WTC11 (cell line): ENCODE results near the gene CDK5R2.

Experiments used
- ZNF232 ChIP-seq: sonication (generic); formaldehyde crosslinking; IDR thresholded peaks from 2 replicates; pipeline ENCODE4 v1.8.0; 2022; ENCODE audit warnings: mild to moderate bottlenecking, missing genetic modification reagents
- TF ChIP-seq, protein P1 (sequence below): fragments of 200-600 bp; IDR thresholded peaks from 2 replicates; pipeline ENCODE4 v1.8.0; 2022; ENCODE audit warnings: antibody characterized with exemption
- TF ChIP-seq, protein P2 (sequence below): sonication (generic); formaldehyde crosslinking; IDR thresholded peaks from 2 replicates; pipeline ENCODE4 v1.8.0; 2022; ENCODE audit warnings: mild to moderate bottlenecking, missing genetic modification reagents
- TF ChIP-seq, protein P3 (sequence below): sonication (generic); formaldehyde crosslinking; IDR thresholded peaks from 2 replicates; pipeline ENCODE4 v1.8.1; 2023; ENCODE audit warnings: mild to moderate bottlenecking, missing genetic modification reagents, moderate library complexity
- TF ChIP-seq, protein P4 (sequence below): sonication (generic); formaldehyde crosslinking; IDR thresholded peaks from 2 replicates; pipeline ENCODE4 v1.8.1; 2023; ENCODE audit warnings: mild to moderate bottlenecking, moderate library complexity, missing genetic modification reagents
- TF ChIP-seq, protein P5 (sequence below): fragments of 250-450 bp; sonication (Bioruptor Pico); IDR thresholded peaks from 2 replicates; pipeline ENCODE4 v1.9.0; 2021; ENCODE audit warnings: moderate library complexity, mild to moderate bottlenecking, inconsistent platforms, borderline replicate concordance

DNA sequence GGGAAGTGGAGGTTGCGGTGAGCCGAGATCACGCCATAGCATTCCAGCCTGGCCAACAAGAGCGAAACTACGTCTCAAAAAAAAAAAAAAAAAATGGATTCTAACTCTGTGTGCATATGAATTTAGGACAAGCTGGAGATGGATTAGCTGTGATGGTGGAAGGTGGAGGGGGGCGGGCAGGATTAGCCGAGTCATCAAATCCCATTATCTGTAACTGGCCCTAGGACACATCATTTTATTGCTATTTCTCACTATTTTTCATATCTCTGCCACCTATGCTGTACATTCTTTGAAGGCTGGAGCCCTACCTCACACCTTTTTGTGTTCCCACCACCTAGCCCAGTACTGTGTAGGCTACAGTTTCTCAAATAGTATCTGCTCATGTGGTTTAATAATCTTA lies 7.3 kb upstream of the CDK5R2 start:
- TF ChIP-seq, protein P1, sequence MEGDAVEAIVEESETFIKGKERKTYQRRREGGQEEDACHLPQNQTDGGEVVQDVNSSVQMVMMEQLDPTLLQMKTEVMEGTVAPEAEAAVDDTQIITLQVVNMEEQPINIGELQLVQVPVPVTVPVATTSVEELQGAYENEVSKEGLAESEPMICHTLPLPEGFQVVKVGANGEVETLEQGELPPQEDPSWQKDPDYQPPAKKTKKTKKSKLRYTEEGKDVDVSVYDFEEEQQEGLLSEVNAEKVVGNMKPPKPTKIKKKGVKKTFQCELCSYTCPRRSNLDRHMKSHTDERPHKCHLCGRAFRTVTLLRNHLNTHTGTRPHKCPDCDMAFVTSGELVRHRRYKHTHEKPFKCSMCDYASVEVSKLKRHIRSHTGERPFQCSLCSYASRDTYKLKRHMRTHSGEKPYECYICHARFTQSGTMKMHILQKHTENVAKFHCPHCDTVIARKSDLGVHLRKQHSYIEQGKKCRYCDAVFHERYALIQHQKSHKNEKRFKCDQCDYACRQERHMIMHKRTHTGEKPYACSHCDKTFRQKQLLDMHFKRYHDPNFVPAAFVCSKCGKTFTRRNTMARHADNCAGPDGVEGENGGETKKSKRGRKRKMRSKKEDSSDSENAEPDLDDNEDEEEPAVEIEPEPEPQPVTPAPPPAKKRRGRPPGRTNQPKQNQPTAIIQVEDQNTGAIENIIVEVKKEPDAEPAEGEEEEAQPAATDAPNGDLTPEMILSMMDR = no peak
- TF ChIP-seq ZNF232 = no peak
- TF ChIP-seq, protein P2, sequence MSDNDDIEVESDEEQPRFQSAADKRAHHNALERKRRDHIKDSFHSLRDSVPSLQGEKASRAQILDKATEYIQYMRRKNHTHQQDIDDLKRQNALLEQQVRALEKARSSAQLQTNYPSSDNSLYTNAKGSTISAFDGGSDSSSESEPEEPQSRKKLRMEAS (CRISPR knock-in tag) = no peak
- TF ChIP-seq, protein P3, sequence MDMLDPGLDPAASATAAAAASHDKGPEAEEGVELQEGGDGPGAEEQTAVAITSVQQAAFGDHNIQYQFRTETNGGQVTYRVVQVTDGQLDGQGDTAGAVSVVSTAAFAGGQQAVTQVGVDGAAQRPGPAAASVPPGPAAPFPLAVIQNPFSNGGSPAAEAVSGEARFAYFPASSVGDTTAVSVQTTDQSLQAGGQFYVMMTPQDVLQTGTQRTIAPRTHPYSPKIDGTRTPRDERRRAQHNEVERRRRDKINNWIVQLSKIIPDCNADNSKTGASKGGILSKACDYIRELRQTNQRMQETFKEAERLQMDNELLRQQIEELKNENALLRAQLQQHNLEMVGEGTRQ = no peak
- TF ChIP-seq, protein P4, sequence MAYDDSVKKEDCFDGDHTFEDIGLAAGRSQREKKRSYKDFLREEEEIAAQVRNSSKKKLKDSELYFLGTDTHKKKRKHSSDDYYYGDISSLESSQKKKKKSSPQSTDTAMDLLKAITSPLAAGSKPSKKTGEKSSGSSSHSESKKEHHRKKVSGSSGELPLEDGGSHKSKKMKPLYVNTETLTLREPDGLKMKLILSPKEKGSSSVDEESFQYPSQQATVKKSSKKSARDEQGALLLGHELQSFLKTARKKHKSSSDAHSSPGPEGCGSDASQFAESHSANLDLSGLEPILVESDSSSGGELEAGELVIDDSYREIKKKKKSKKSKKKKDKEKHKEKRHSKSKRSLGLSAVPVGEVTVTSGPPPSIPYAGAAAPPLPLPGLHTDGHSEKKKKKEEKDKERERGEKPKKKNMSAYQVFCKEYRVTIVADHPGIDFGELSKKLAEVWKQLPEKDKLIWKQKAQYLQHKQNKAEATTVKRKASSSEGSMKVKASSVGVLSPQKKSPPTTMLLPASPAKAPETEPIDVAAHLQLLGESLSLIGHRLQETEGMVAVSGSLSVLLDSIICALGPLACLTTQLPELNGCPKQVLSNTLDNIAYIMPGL (CRISPR knock-in tag) = no peak
- TF ChIP-seq, protein P5, sequence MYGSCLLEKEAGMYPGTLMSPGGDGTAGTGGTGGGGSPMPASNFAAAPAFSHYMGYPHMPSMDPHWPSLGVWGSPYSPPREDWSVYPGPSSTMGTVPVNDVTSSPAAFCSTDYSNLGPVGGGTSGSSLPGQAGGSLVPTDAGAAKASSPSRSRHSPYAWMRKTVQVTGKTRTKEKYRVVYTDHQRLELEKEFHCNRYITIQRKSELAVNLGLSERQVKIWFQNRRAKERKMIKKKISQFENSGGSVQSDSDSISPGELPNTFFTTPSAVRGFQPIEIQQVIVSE = no peak
